Measurements from ENCODE around the gene ARHGEF28. TPM values are rescaled to one million over a fixed set of nuclear protein-coding genes. Genes with fewer than 3 reads are reported as not detected.

Gene ARHGEF28
- total and polyA plus RNA-seq, 2 of the 4 experiments (the other 2 are of a cell fraction) = 3.6 to 16.0 TPM

DNA sequence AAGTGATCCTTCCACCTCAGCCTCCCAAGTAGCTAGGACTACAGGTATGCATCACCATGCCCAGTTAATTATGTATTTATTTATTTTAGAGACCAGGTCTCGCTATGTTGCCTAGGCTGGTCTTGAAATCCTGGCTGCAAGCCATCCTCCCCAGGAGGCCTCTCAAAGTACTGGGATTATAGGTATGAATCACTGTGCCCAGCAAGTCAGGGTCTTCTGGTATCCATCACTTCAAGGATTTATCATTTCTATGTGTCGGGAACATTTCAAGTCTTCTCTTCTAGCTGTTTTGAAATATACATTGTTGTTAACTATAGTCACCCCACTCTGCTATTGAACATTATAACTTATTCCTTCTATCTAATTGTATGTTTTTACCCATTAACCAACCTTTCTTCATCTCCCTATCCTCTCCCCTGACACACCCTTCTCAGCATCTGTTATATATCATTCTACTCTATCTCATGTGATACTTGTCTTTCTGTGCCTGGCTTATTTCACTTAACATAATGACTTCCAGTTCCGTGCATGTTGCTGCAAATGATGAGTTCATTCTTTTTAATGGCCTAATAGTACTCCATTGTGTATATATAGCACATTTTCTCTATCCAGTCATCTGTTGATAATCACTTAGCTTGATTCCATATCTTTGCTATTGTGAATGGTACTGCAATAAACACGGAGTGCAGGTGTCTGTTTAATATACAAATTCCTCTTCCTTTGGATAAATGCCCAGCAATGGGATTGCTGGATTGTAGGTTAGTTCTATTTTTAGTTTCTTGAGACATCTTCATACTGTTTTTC, 34.1 kb upstream of the ARHGEF28 start (continued):
- TF ChIP-seq POLR2A (IDR thresholded peaks at IDR 0.05; ENCODE audit: low read depth, low read length) (no peak), BHLHE40 (IDR thresholded peaks at IDR 0.05; ENCODE audit: low read depth, low read length) (no peak), CHD1 (IDR thresholded peaks at IDR 0.05; ENCODE audit: low read depth, low read length) (no peak)

DNA sequence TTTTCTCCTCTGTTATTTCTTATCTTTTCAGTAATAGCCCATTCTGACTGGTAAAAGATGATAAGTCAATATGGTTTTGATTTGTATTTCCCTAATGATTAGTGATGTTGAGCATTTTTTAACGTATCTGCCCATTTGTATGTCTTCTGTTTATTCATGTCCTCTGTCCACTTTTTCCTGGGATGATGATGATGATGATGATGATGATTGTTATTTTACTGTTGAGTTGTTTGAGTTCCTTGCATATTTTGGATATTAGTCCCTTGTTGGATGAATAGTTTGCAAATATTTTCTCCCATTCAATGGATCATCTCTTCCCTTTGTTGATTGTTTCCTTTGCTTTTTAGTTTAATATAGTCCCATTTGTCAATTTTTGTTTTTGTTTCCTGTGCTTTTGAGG, 33.4 kb upstream of the ARHGEF28 start:
- Histone ChIP-seq H3K9me1 (ENCODE audit: insufficient read depth, low read length) (no peaks in the 10 kb centered on the region), H4K8ac (ENCODE audit: low read depth in 2 of 2, low read length in 2 of 2) (0 out of 4 replicates have a peak overlapping the region, but pooled peaks of 1 of the 2 experiments have one; percentile 28), H3K4me3 (ENCODE audit: insufficient read depth, low read depth, low read length) (no peak overlapping the region), H3K23ac (ENCODE audit: low read depth, low read length) (no peak overlapping the region), H2AK5ac (ENCODE audit: low read depth, low read length) (no peak overlapping the region), H3K27ac (ENCODE audit: insufficient read depth, low read length) (no peak overlapping the region), H3K4me1 (ENCODE audit: control insufficient read depth, insufficient read depth, low read length) (no peaks in the 10 kb centered on the region), H2BK5ac (ENCODE audit: low read depth, low read length, poor library complexity, severe bottlenecking) (peak overlapping the region; percentile 86), H2BK15ac (ENCODE audit: low read depth, low read length) (no peak overlapping the region), H3K14ac (replicated peaks; ENCODE audit: low read depth, low read length) (peak overlapping the region; percentile 64; the same call in 1 of the 2 replicates), H3K9me3 (ENCODE audit: control insufficient read depth, insufficient read depth, low read length) (no peaks in the 10 kb centered on the region), H3K36me3 (ENCODE audit: control insufficient read depth, insufficient read depth, low read length) (no peaks in the 10 kb centered on the region), H2BK20ac (ENCODE audit: low read depth, low read length) (peak overlapping the region; percentile 52; the same call in 1 of the 2 replicates), H3K18ac (ENCODE audit: low read depth, low read length) (no peak overlapping the region), H3K4me2 (ENCODE audit: low read depth, low read length) (no peak overlapping the region), H4K20me1 (ENCODE audit: insufficient read depth, low read length) (no peaks in the 10 kb centered on the region), H4K5ac (ENCODE audit: low read depth, low read length) (no peak overlapping the region), H2AK9ac (replicated peaks; ENCODE audit: low read depth, low read length, poor library complexity) (no peak overlapping the region), H2AFZ (replicated peaks; ENCODE audit: low read length, poor library complexity) (no peak overlapping the region), H2BK120ac (ENCODE audit: low read depth, low read length) (peak overlapping the region; percentile 69; the same call in 1 of the 2 replicates), H3K4ac (ENCODE audit: low read depth, low read length) (peak overlapping the region; percentile 66; the same call in 1 of the 2 replicates), H3K79me1 (ENCODE audit: low read depth in 1 of 2, low read length in 2 of 2) (no peaks in the 10 kb centered on the region), H3K9ac (ENCODE audit: low read depth, low read length) (no peak overlapping the region), H3K56ac (ENCODE audit: extremely low read depth, insufficient read depth, low read length) (no peak overlapping the region; the same call in 1 of the 2 replicates), H4K91ac (ENCODE audit: insufficient read depth, low read depth, low read length) (no peak overlapping the region), H3K27me3 (ENCODE audit: control insufficient read depth, insufficient read depth, low read length) (no peaks in the 10 kb centered on the region)
- in situ Hi-C loops (cut with MboI; ENCODE audit: low sequenced_read_pairs) (loop anchor here (5.0 kb wide), 1 partner anchor 1055 kb away; no protein-coding TSS in a partner anchor), dilution Hi-C loops (cut with HindIII; ENCODE audit: low sequenced_read_pairs, unreplicated experiment) (loop anchor here (25.0 kb wide), 1 partner anchor 195 kb away; no protein-coding TSS in a partner anchor), intact Hi-C loops (cut with micrococcal nuclease) (no loop called here)
- WGBS, 2 experiments (ENCODE audit: extremely low coverage in 2 of 2, insufficient read length in 1 of 2) = no CpG with 5 or more reads among the region's 1 CpG
- ChIA-PET POLR2A (ENCODE audit: unreplicated experiment) (interaction anchor here (0.6 kb wide), 1 partner anchor 1466 kb away, joined by 3 read pairs; no protein-coding TSS in a partner anchor), CTCF (interaction anchor here (1.2 to 3.1 kb wide), 2 partner anchors 137 to 200 kb away, joined by 3 to 35 read pairs; no protein-coding TSS in a partner anchor)
- BruUV-seq (replicated peaks) = no TSS peak
- TF ChIP-seq MXI1 (IDR thresholded peaks at IDR 0.05; ENCODE audit: borderline replicate concordance, low read depth, low read length) = no peak
- no peak for TF ChIP-seq RCOR1 (IDR thresholded peaks at IDR 0.05; ENCODE audit: insufficient replicate concordance, low read length)
- no peak for TF ChIP-seq RAD21 (IDR thresholded peaks at IDR 0.05; ENCODE audit: low read length)
- TF ChIP-seq CHD1 (IDR thresholded peaks at IDR 0.05; ENCODE audit: low read depth, low read length) = no peak
- peak; percentile 28 for ATAC-seq (ENCODE audit: low read depth)
- peak; percentile 61 for DNase-seq
